Measurements from ENCODE around the gene EIF4G1.
"Not testable (repeated sequence)": the region's sequence is repeated elsewhere in the genome, so short reads cannot be mapped to it uniquely, and the experiment has no call there.

Gene EIF4G1

GRCh38 chr3:184335661-184336546 lies 21.5 kb downstream of the EIF4G1 start:
- peak; percentile 89 for DNase-seq

DNA sequence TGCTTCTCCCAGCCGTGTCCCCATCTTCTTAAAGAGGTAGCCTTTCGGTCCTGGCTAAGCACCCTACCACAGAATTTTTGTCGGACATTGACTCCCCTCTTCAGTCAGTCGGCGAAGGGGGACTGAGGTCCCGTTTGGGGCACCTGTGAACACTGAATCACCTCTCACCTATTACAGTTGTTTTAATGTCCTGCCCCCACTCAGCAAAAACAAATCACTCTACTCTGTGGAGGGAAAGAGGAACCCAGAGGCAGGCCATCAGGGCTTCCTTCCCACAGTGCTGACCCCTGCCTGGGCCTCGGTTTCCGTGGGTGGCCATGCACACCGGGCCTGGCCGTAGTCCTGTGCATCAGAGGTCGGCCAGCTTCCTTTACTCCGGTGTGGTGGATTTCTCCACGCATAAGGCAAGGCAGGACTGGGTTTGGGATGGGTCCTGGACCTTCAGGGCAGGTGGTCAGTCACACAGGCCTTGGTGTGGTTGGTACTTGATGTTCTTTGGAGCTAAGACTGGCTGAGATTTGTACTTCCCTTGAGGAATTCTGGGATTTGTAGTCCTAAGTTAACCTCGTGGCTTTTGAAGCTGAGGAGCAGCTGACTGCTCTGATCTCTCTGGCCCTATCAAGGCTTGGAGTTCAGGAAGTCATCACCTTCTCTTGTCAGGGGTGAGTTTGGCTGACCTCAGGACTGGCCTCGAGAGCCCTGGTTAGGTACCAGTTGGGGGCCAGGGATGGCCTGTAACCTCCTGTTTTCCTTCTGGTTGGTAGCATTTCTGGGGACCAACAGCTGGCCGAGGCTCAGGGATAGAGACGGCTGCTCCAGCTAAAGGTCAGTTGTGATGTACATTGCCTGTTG lies 22.4 kb downstream of the EIF4G1 start:
- DNase-seq, result peak; percentile 24

GRCh38 chr3:184337399-184337714 lies 23.0 kb downstream of the EIF4G1 start, which contains the start of gene FAM131A:
FAM131A (plus strand) TSS chr3:184337600; CDS start chr3:184337631, 31 bp downstream.
- DNase-seq, result no peak

GRCh38 chr3:184337981-184338380 lies 23.6 kb downstream of the EIF4G1 start:
- DNase-seq, result no peak

DNA sequence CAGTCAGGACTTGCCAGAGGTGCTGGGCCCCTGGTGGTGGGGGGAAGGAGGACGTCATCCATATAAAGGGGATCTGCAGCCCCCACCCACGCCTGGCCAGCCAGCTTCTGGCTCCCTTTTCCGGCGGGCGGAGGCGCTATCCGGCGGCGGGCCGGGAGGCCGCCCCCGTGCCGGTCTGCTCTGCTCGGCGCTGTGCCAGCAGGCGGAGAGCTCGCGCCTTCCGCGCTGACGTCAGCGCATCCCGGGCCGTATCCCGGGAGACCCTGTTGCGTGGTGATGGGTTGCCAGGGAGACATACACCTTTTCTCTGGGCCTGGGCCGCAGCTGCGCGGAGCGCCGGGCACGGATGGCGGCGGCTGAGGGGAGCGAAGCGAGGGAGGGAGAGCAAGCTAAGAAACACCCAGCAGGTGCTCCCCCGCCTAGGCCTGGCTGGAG lies 24.1 kb downstream of the EIF4G1 start:
- DNase-seq, result peak; percentile 90

DNA sequence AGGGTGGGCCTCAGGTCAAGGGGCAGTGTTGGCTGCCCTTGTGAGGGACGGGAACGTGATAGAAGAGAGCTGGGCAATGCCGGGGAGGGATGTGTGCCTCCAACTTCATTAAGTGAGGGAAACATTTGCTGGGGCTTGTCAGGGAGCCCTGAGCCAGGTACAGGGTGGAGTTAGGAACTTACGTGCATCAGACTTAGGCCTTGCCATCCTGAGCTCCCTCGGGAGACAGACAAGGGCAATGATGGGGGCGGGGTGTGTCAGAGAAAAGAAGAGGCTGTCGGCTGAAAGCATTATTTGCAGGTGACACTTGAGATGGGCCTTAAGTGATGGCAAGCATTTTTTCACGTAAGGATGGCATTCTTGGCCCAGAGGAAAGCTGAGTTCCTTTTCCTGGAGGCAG lies 24.6 kb downstream of the EIF4G1 start:
- peak; percentile 34 for DNase-seq

- DNase-seq, result not testable (repeated sequence)
These were observed 25.2 kb downstream of the EIF4G1 start for GRCh38 chr3:184339451-184340135.

DNA sequence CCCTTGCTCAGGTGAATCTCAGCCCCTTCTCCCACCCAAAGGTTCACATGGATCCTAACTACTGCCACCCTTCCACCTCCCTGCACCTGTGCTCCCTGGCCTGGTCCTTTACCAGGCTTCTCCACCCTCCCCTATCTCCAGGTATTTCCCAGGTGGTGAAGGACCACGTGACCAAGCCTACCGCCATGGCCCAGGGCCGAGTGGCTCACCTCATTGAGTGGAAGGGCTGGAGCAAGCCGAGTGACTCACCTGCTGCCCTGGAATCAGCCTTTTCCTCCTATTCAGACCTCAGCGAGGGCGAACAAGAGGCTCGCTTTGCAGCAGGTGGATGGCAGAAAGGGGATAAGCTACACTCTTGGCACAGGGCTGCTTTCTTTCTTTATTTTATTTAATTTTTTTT lies 27.5 kb downstream of the EIF4G1 start:
- DNase-seq, result no peak

GRCh38 chr3:184343200-184343876 lies 28.9 kb downstream of the EIF4G1 start:
- no peak for DNase-seq

DNA sequence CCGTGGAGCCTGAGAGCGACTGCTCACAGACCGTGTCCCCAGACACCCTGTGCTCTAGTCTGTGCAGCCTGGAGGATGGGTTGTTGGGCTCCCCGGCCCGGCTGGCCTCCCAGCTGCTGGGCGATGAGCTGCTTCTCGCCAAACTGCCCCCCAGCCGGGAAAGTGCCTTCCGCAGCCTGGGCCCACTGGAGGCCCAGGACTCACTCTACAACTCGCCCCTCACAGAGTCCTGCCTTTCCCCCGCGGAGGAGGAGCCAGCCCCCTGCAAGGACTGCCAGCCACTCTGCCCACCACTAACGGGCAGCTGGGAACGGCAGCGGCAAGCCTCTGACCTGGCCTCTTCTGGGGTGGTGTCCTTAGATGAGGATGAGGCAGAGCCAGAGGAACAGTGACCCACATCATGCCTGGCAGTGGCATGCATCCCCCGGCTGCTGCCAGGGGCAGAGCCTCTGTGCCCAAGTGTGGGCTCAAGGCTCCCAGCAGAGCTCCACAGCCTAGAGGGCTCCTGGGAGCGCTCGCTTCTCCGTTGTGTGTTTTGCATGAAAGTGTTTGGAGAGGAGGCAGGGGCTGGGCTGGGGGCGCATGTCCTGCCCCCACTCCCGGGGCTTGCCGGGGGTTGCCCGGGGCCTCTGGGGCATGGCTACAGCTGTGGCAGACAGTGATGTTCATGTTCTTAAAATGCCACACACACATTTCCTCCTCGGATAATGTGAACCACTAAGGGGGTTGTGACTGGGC lies 30.3 kb downstream of the EIF4G1 start:
- DNase-seq, result no peak

DNA sequence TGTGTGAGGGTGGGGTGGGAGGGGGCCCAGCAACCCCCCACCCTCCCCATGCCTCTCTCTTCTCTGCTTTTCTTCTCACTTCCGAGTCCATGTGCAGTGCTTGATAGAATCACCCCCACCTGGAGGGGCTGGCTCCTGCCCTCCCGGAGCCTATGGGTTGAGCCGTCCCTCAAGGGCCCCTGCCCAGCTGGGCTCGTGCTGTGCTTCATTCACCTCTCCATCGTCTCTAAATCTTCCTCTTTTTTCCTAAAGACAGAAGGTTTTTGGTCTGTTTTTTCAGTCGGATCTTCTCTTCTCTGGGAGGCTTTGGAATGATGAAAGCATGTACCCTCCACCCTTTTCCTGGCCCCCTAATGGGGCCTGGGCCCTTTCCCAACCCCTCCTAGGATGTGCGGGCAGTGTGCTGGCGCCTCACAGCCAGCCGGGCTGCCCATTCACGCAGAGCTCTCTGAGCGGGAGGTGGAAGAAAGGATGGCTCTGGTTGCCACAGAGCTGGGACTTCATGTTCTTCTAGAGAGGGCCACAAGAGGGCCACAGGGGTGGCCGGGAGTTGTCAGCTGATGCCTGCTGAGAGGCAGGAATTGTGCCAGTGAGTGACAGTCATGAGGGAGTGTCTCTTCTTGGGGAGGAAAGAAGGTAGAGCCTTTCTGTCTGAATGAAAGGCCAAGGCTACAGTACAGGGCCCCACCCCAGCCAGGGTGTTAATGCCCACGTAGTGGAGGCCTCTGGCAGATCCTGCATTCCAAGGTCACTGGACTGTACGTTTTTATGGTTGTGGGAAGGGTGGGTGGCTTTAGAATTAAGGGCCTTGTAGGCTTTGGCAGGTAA lies 31.1 kb downstream of the EIF4G1 start:
- peak; percentile 72 for DNase-seq

- DNase-seq, result no peak
These were observed 32.2 kb downstream of the EIF4G1 start for GRCh38 chr3:184346480-184347190.

DNA sequence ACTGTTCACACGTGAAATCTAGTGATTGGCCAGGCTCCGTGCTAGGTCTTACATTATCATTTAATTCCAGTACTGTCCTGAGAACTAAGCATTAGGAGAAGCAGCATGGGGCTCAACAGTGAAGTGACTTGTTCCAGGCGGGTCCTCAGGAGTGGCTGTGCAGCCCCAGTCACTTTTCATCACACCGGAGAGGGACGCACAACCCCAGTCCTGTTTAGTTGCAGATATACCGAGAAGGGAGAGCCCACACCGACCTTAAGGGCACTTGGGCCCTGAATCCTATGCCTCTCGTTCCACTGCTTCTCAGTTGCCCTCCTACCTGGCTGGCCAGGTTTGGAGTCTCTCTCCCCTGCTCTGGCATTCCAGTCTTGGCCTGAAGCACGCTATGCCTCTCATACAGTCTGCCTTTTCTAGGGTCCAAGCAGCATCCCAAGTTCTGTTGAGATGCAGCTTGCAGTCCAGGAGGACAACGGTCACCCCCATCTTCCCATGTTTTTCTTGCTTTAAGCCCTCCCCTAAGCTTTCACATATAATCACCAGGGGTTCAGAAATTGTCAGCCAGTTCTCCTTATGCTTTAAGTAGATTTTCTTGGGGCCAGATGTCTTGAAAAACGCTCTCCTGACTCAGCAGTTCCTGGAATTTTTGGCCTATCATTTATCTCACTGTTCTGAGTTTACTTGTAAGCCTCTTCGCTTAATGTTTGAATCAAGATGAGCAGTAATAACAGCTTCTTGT lies 33.1 kb downstream of the EIF4G1 start:
- DNase-seq, result no peak

- DNase-seq, result no peak
These were observed 33.6 kb downstream of the EIF4G1 start for GRCh38 chr3:184348057-184348382.

- DNase-seq, result no peak
These were observed 35.4 kb downstream of the EIF4G1 start for GRCh38 chr3:184349563-184350470.

GRCh38 chr3:184350618-184351017 lies 36.2 kb downstream of the EIF4G1 start:
- no peak for DNase-seq

GRCh38 chr3:184351511-184352148 lies 37.2 kb downstream of the EIF4G1 start:
- no peak for DNase-seq

DNA sequence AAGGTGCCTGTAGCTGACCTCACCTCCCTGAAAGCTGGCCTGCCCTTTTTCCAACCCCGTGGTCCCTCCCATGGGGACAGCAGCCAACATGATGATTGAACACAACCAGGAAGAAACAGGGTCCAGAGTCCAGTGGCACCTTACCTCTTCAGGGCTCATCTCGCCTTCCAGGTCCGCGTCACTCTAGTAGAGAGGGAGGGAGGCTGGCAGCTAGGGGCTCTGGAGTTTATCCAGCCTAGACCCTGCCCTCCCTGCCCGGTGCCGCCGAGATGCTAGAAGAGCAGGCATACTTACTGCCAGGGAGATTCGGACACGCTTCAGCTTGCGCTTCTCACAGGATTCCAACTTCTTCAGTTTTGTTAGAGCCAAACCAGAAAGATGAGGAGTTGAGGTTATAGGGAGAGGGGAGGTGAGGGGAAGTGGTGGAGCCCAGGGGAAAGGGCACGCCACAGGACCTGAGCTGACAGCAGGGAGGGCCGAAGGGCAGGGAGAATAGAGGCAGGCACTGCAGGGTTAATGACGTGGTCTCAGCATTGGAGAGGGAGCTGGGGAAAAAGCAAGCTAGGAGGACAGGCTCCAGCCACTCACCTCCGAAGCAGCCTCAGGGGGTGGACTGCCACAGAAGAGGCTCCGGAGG lies 37.9 kb downstream of the EIF4G1 start:
- DNase-seq, result no peak

All from NCI-H2227 treated with DMSO at 0.1 percent for 48 hours (cell line).